ENCODE results near the gene NRG3.
"Not testable (repeated sequence)": the region's sequence is repeated elsewhere in the genome, so short reads cannot be mapped to it uniquely, and the experiment has no call there.

The NRG3 gene

DNA sequence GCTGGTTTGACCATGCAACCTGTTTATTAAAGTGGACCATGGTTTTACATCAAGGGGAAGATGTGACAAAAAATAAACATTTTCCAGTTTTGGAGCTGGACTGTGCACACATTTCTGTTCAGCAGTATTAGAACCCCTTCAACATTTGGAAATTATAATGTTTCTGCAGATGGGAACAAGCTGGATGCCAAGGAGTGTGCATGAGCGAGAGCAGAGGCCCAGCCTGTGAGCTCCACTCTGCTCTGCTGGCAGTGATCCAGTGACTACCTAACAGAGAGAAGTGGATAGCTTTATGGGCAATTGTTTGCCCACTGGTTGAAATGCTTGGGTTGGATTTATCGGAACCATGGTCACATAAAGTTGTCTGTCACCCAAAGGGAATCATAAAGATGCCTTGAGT lies 456.7 kb downstream of the NRG3 start:
- no peak overlapping the region for H3K27ac ChIP-seq (replicated peaks)
- no peak for TF ChIP-seq CTCF (IDR thresholded peaks at IDR 0.05; ENCODE audit: insufficient read depth, low read length)
- no peak for TF ChIP-seq SPI1 (IDR thresholded peaks at IDR 0.05; ENCODE audit: borderline replicate concordance, low read depth)
- TF ChIP-seq GABPA (IDR thresholded peaks at IDR 0.05; ENCODE audit: low read depth): no peak
- TF ChIP-seq, protein P1, sequence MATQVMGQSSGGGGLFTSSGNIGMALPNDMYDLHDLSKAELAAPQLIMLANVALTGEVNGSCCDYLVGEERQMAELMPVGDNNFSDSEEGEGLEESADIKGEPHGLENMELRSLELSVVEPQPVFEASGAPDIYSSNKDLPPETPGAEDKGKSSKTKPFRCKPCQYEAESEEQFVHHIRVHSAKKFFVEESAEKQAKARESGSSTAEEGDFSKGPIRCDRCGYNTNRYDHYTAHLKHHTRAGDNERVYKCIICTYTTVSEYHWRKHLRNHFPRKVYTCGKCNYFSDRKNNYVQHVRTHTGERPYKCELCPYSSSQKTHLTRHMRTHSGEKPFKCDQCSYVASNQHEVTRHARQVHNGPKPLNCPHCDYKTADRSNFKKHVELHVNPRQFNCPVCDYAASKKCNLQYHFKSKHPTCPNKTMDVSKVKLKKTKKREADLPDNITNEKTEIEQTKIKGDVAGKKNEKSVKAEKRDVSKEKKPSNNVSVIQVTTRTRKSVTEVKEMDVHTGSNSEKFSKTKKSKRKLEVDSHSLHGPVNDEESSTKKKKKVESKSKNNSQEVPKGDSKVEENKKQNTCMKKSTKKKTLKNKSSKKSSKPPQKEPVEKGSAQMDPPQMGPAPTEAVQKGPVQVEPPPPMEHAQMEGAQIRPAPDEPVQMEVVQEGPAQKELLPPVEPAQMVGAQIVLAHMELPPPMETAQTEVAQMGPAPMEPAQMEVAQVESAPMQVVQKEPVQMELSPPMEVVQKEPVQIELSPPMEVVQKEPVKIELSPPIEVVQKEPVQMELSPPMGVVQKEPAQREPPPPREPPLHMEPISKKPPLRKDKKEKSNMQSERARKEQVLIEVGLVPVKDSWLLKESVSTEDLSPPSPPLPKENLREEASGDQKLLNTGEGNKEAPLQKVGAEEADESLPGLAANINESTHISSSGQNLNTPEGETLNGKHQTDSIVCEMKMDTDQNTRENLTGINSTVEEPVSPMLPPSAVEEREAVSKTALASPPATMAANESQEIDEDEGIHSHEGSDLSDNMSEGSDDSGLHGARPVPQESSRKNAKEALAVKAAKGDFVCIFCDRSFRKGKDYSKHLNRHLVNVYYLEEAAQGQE (IDR thresholded peaks at IDR 0.05; ENCODE audit: insufficient replicate concordance, low read depth): no peak
- TF ChIP-seq POLR2AphosphoS5 (IDR thresholded peaks at IDR 0.05; ENCODE audit: low read depth): no peak
- DNase-seq (ENCODE audit: low read depth in 1 of 2, low spot score in 1 of 2): no peak
- H3K27me3 ChIP-seq (ENCODE audit: insufficient read depth, poor library complexity, severe bottlenecking): no peaks in the 10 kb centered on the region
- H3K4me3 ChIP-seq (replicated peaks; ENCODE audit: insufficient read depth, low read length): no peak overlapping the region

GRCh38 chr10:82335831-82336230 lies 460.8 kb downstream of the NRG3 start:
- DNase-seq (ENCODE audit: low read depth in 1 of 2, low spot score in 1 of 2): no peak
- TF ChIP-seq CTCF (IDR thresholded peaks at IDR 0.05; ENCODE audit: insufficient read depth, low read length) (no peak), SPI1 (IDR thresholded peaks at IDR 0.05; ENCODE audit: borderline replicate concordance, low read depth) (no peak), GABPA (IDR thresholded peaks at IDR 0.05; ENCODE audit: low read depth) (no peak), POLR2AphosphoS5 (IDR thresholded peaks at IDR 0.05; ENCODE audit: low read depth) (no peak)
- TF ChIP-seq, protein P1 (IDR thresholded peaks at IDR 0.05; ENCODE audit: insufficient replicate concordance, low read depth): no peak

GRCh38 chr10:82340166-82340565 lies 465.2 kb downstream of the NRG3 start:
- TF ChIP-seq POLR2AphosphoS5 (IDR thresholded peaks at IDR 0.05; ENCODE audit: low read depth) (no peak), CTCF (IDR thresholded peaks at IDR 0.05; ENCODE audit: insufficient read depth, low read length) (no peak), SPI1 (IDR thresholded peaks at IDR 0.05; ENCODE audit: borderline replicate concordance, low read depth) (no peak)
- no peak overlapping the region for H3K4me3 ChIP-seq (replicated peaks; ENCODE audit: insufficient read depth, low read length)
- H3K27ac ChIP-seq (replicated peaks): no peak overlapping the region
- DNase-seq (ENCODE audit: low read depth in 1 of 2, low spot score in 1 of 2): no peak
- H3K27me3 ChIP-seq (ENCODE audit: insufficient read depth, poor library complexity, severe bottlenecking): no peaks in the 10 kb centered on the region

More at GRCh38 chr10:82335831-82336230, 460.8 kb downstream of the NRG3 start:
- H3K27ac ChIP-seq (replicated peaks): no peak overlapping the region
- no peaks in the 10 kb centered on the region for H3K27me3 ChIP-seq (ENCODE audit: insufficient read depth, poor library complexity, severe bottlenecking)
- H3K4me3 ChIP-seq (replicated peaks; ENCODE audit: insufficient read depth, low read length): no peak overlapping the region

- DNase-seq (ENCODE audit: low read depth in 1 of 2, low spot score in 1 of 2); H3K4me3 ChIP-seq (replicated peaks; ENCODE audit: insufficient read depth, low read length); H3K27ac ChIP-seq (replicated peaks); H3K27me3 ChIP-seq (ENCODE audit: insufficient read depth, poor library complexity, severe bottlenecking): not testable (repeated sequence)
These were observed 474.6 kb downstream of the NRG3 start for GRCh38 chr10:82349590-82349989.
